GM21367 (cell line): ENCODE measurements around the gene CMTM8.

ENCODE experiments used
- ATAC-seq: cut with Tn5 transposase; IDR thresholded peaks from one replicate; pipeline ENCODE4 v1.9.1; 2021; ENCODE audit not compliant: unreplicated experiment

The CMTM8 gene

GRCh38 chr3:32404714-32405113 lies 166.2 kb downstream of the CMTM8 start:
- no peak for ATAC-seq

- ATAC-seq: no peak
Measured at GRCh38 chr3:32405155-32405554, 166.7 kb downstream of the CMTM8 start.

DNA sequence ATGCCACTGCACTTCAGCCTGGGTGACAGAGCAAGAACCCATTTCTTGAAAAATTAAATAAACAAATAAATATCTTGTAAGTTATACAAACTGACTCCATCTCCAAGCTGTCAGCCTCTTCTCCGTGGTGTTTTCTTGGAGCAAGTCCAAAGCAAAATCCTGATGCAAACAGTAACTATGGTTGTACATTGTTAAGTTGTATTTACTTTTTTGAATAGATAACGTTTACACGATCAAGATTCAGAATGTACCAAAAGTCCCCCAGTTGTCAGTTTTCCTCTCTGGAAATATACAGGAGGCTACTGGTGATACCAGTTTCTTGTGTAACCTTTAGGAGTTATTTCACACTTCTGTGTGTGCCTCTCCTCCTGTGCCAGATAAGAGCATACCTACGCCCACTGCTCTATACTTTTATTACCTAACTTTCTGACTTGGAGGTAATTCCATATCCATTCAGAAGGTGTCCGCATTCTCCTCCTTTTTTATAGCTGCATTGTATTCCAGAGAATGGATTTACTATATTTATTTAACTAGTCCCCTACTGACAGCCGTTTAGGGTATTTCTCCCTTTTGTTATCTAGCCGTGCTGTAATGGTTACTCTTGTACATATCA lies 167.3 kb downstream of the CMTM8 start:
- no peak for ATAC-seq

- no peak for ATAC-seq
Measured at GRCh38 chr3:32406486-32407408, 168.3 kb downstream of the CMTM8 start.

- no peak for ATAC-seq
Measured at GRCh38 chr3:32410367-32411246, 172.1 kb downstream of the CMTM8 start.

- ATAC-seq: no peak
Measured at GRCh38 chr3:32411442-32411841, 173.0 kb downstream of the CMTM8 start.

- ATAC-seq: no peak
Measured at GRCh38 chr3:32412887-32413286, 174.4 kb downstream of the CMTM8 start.

- no peak for ATAC-seq
Measured at GRCh38 chr3:32413845-32414521, 175.5 kb downstream of the CMTM8 start.

DNA sequence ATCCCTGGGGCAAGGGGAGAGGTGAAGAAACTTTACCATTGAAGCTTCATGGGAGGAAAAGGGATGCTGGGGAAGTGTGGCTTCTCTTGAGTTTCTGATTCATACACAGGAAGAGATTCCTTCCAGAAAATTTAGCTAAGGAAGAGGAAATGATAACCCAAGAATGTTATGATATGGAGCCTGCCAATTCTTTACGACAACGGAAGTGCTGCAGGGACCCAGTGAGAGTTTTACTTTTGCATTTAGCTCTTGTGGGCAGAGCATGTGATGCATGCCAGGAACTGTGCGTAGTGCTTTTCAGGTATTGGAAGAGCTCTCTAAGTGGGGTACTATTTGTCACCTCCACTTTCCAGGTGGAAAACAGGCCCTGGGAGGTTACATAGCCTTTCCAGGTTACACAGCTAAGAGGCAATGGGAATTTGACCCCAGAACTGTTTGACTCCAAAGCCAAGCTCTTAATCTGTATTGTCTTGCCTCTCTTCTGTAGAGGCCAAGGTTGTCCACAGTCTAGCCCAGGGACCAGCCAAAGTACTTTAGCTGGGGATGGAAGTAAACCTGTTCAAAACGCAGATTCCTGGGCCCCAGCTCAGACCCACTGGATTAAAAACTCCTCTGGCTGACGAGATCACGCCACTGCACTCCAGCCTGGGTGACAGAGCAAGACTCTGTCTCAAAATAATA lies 176.2 kb downstream of the CMTM8 start:
- ATAC-seq: peak; percentile 79

DNA sequence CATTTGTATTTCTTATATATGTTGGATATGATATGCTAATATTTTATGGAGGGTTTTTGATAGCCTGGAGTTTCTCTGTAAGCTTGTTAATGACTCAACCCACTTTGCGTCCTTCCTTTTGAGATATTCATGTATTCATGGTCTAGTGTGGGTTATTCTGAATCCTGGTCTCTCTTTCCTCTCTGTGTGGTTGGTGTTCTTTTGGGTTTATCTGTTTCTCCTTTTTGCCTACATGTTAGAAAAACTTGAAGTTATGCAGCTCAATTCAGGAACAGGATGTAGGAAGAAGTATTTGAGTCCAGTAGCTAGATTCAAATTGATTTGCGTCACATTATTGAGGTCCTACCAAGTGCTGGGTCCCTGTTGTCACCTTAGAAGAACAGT lies 181.3 kb downstream of the CMTM8 start:
- no peak for ATAC-seq
